Breast epithelium (tissue), 4 donors: ENCODE measurements around the gene CACNA2D3. TPM values are rescaled to one million over a fixed set of nuclear protein-coding genes. Genes with fewer than 3 reads are reported as not detected.

ENCODE experiments used
- DNase-seq, 2 donors: peaks; one replicate each; pipeline ENCODE4 v3.0.0-alpha.2; 2019; ENCODE audit warnings: low spot score in 2 of 2
- H3K27ac ChIP-seq, 2 donors: fragments of 200-600 bp; sonication (generic) in 1 of 2; one replicate each; pipeline ENCODE4 v1.5.1; 2016 to 2019; ENCODE audit warnings: mild to moderate bottlenecking in 1 of 2
- H3K27me3 ChIP-seq, 2 donors: fragments of 200-600 bp; sonication (generic) in 1 of 2; one replicate each; pipeline versions ENCODE4 v1.5.1 to v1.6.0; 2017 to 2019; ENCODE audit warnings: control low read depth in 1 of 2, mild to moderate bottlenecking in 1 of 2
- H3K36me3 ChIP-seq: fragments of 200-600 bp; one replicate; pipeline ENCODE4 v1.5.1; 2019
- H3K4me1 ChIP-seq, 2 donors: fragments of 200-600 bp; sonication (generic); one replicate each; pipeline ENCODE4 v1.5.1; 2016 to 2019; ENCODE audit warnings: control low read depth in 1 of 2
- H3K4me3 ChIP-seq, 3 donors: fragments of 200-600 bp; sonication (generic); 1 replicate in 2 of 3; 2 replicates in 1 of 3; pipeline ENCODE4 v1.5.1; 2016 to 2019; ENCODE audit warnings: mild to moderate bottlenecking in 3 of 3, moderate library complexity in 2 of 3
- H3K9me3 ChIP-seq, 2 donors: fragments of 200-600 bp; sonication (generic) in 1 of 2; one replicate each; pipeline ENCODE4 v1.5.1; 2016 to 2019; ENCODE audit warnings: control low read depth in 1 of 2
- CTCF ChIP-seq, 3 donors: fragments of 450-650 bp; IDR thresholded peaks; one replicate each; pipeline ENCODE4 v1.5.1; 2016 to 2017; ENCODE audit warnings: antibody characterized with exemption in 3 of 3, mild to moderate bottlenecking in 3 of 3, moderate library complexity in 3 of 3
- POLR2A ChIP-seq: fragments of 450-650 bp; IDR thresholded peaks from one replicate; pipeline ENCODE4 v1.6.1; 2016; ENCODE audit warnings: antibody characterized with exemption, mild to moderate bottlenecking, moderate library complexity
- POLR2AphosphoS5 ChIP-seq, 3 donors: sonication (generic); formaldehyde crosslinking; IDR thresholded peaks; one replicate each; pipeline ENCODE4 v1.6.1; 2017; ENCODE audit warnings: antibody characterized with exemption in 3 of 3
- intact Hi-C: fragments of 100-400 bp; cut with DNase I; formaldehyde crosslinking; loops from one replicate; pipeline ENCODE4 v1.15.1; 2023; ENCODE audit warnings: low total_unique reads
- total RNA-seq, 3 donors: library from RNA; depleted of rRNA; stranded (reverse); fragments of >200 nt; gene quantifications; one replicate each; pipeline ENCODE4 v1.1.0, GENCODE V29; 2016

CACNA2D3 gene
- total RNA-seq, 3 donors from 2014 or later: 0.59 to 3.4 (median 2.3) TPM

- TF ChIP-seq POLR2A (no peak), POLR2AphosphoS5 (IDR thresholded peaks at IDR 0.05) (no peak), CTCF (IDR thresholded peaks at IDR 0.05) (no peak)
- Histone ChIP-seq H3K36me3 (no peaks in the 10 kb centered on the region), H3K9me3 (no peaks in the 10 kb centered on the region), H3K27me3 (no peaks in the 10 kb centered on the region), H3K4me3 (no peak overlapping the region), H3K4me1 (no peaks in the 10 kb centered on the region), H3K27ac (no peak overlapping the region)
- intact Hi-C loops: no loop called here
- no peak for DNase-seq
Observed at GRCh38 chr3:54228806-54229205, 106.5 kb downstream of the CACNA2D3 start.

- Histone ChIP-seq H3K4me3 (no peak overlapping the region), H3K27me3 (no peaks in the 10 kb centered on the region), H3K36me3 (no peaks in the 10 kb centered on the region), H3K9me3 (no peaks in the 10 kb centered on the region), H3K4me1 (no peaks in the 10 kb centered on the region), H3K27ac (no peak overlapping the region)
- intact Hi-C loops: no loop called here
- no peak for DNase-seq
- TF ChIP-seq CTCF (IDR thresholded peaks at IDR 0.05) (no peak), POLR2A (no peak), POLR2AphosphoS5 (IDR thresholded peaks at IDR 0.05) (no peak)
Observed at GRCh38 chr3:54232618-54233017, 110.3 kb downstream of the CACNA2D3 start.

DNA sequence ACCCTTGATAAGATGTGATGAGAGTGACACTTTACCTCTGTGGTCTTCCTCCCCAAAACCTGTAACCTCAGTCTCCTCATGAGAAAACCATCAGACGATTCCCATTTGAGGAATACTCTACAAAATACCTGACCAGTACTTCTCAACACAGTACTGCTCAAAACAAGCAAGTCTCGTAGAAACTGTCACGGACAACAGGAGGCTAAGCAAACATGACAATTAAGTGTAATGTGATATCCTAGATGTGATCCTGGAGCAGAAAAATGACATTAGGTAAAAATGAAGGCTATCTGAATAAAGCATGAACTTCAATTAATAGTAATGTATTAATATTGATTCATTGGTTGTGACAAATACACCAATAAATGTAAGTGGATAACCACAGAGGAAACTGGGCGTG, 113.6 kb downstream of the CACNA2D3 start:
- Histone ChIP-seq H3K36me3 (no peaks in the 10 kb centered on the region), H3K9me3 (no peaks in the 10 kb centered on the region), H3K27ac (no peak overlapping the region), H3K4me3 (no peak overlapping the region), H3K27me3 (no peaks in the 10 kb centered on the region), H3K4me1 (no peaks in the 10 kb centered on the region)
- TF ChIP-seq POLR2AphosphoS5 (IDR thresholded peaks at IDR 0.05): no peak
- no peak for TF ChIP-seq CTCF (IDR thresholded peaks at IDR 0.05)
- no peak for TF ChIP-seq POLR2A
- intact Hi-C loops: loop anchor here (5.0 kb wide), 1 partner anchor 776 kb away; no protein-coding TSS in a partner anchor
- no peak for DNase-seq

DNA sequence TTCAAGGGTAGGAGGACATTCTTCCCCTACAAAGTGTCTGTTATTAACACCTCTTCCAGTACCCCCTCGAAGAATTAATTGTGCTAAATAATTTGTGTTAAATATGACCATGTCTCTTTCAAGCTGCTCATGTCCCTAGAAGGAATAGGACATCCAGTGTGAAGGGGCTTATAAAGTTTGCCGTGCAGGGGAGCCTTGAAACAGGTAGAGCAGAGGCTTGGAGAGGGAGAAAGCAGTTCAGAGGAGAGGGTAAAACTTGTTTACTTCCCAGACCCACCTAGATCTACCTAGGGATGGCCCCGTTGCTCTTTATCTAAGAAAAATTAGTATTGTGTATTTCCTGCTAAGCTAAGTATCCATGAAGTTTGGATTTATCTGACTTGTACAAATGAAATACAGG, 114.8 kb downstream of the CACNA2D3 start:
- intact Hi-C loops: loop anchor here (5.0 kb wide), 1 partner anchor 775 kb away; no protein-coding TSS in a partner anchor
- TF ChIP-seq CTCF (IDR thresholded peaks at IDR 0.05) (no peak), POLR2AphosphoS5 (IDR thresholded peaks at IDR 0.05) (no peak), POLR2A (no peak)
- Histone ChIP-seq H3K27ac (no peak overlapping the region), H3K4me1 (no peaks in the 10 kb centered on the region), H3K4me3 (no peak overlapping the region), H3K27me3 (no peaks in the 10 kb centered on the region), H3K36me3 (no peaks in the 10 kb centered on the region), H3K9me3 (no peaks in the 10 kb centered on the region)
- DNase-seq: no peak

DNA sequence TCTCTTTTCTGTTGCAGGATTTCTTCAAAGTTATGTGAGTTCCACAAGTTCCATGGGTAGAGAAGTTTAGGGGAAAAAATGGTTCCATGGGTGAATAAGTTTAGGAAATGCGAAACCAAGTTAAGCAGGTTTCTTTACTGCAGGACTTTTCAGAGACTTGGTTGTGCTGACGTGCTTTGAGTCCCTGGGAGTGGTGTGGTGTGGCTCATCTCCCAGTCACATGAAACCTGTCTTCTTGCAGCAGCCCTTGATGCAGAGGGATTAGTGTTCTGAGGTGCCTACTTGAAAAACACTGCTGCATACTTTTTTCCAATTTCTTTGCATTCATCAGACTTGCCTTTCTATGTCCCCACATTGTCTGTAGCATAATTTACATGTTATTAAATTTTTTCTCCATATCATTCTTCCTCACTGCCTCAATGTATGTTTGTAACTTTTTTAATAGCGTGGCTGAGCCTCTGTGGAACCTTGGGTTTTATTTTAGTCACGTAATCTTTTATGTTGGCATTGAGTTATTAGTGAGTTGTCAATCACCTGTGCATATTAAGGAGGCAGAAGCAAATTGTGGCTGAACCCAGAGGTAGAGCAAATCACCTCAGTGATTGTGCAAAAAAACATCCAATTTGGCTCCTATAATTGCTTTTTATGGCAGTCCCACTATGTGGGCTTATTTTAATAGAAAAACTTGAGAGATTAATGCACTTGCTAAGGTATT, 115.6 kb downstream of the CACNA2D3 start:
- intact Hi-C loops: loop anchor here (5.0 kb wide), 1 partner anchor 774 kb away; no protein-coding TSS in a partner anchor
- DNase-seq: no peak
- no peak overlapping the region for H3K27ac ChIP-seq
- no peaks in the 10 kb centered on the region for H3K27me3 ChIP-seq
- H3K9me3 ChIP-seq: no peaks in the 10 kb centered on the region
- H3K36me3 ChIP-seq: no peaks in the 10 kb centered on the region
- H3K4me1 ChIP-seq: no peaks in the 10 kb centered on the region
- H3K4me3 ChIP-seq: no peak overlapping the region
- TF ChIP-seq CTCF (IDR thresholded peaks at IDR 0.05) (no peak), POLR2A (no peak), POLR2AphosphoS5 (IDR thresholded peaks at IDR 0.05) (no peak)
